Kidney (tissue), 14 donors: Measurements from ENCODE around the gene CAPZB. TPM values are rescaled to one million over a fixed set of nuclear protein-coding genes. Genes with fewer than 3 reads are reported as not detected.

ENCODE experiments used
- DNase-seq, 5 donors: peaks; one replicate each; pipeline ENCODE4 v3.0.0-alpha.2; 2013 to 2020
- FAIRE-seq: peaks from 2 replicates; lab custom pipeline; 2012; peaks lifted over from hg19 to GRCh38; lab: Jason Lieb, UNC
- H3K27ac ChIP-seq, 2 donors: one replicate each; pipeline ENCODE4 v1.7.0; 2013; ENCODE audit warnings: low read depth in 2 of 2, low read length in 2 of 2, inconsistent platforms in 1 of 2
- H3K27me3 ChIP-seq: one replicate; pipeline ENCODE4 v1.7.1; 2013; ENCODE audit warnings: low read length, inconsistent platforms; ENCODE audit not compliant: control insufficient read depth, insufficient read depth
- H3K36me3 ChIP-seq, 3 donors: one replicate each; pipeline versions ENCODE4 v1.7.0 to v1.7.1; 2013; ENCODE audit warnings: low read length in 3 of 3, control low read depth in 1 of 3, inconsistent platforms in 1 of 3; ENCODE audit not compliant: insufficient read depth in 3 of 3, control insufficient read depth in 2 of 3
- H3K4me1 ChIP-seq, 3 donors: one replicate each; pipeline versions ENCODE4 v1.7.0 to v1.7.1; 2013; ENCODE audit warnings: low read length in 3 of 3, inconsistent platforms in 1 of 3, low read depth in 1 of 3; ENCODE audit not compliant: control insufficient read depth in 2 of 3, insufficient read depth in 2 of 3
- H3K4me3 ChIP-seq, 3 donors: one replicate each; pipeline versions ENCODE4 v1.7.0 to v1.8.1; 2013; ENCODE audit warnings: low read length in 3 of 3, control low read depth in 1 of 3, inconsistent platforms in 1 of 3
- H3K9ac ChIP-seq, 3 donors: one replicate each; pipeline versions ENCODE4 v1.7.0 to v1.7.1; 2013; ENCODE audit warnings: low read length in 3 of 3, control low read depth in 1 of 3, inconsistent platforms in 1 of 3
- H3K9me3 ChIP-seq, 3 donors: one replicate each; pipeline versions ENCODE4 v1.7.0 to v1.7.1; 2013; ENCODE audit warnings: low read length in 3 of 3, control low read depth in 1 of 3, inconsistent platforms in 1 of 3; ENCODE audit not compliant: control insufficient read depth in 2 of 3, insufficient read depth in 1 of 3
- intact Hi-C: fragments of 100-400 bp; cut with DNase I; formaldehyde crosslinking; loops from one replicate; pipeline ENCODE4 v1.11.1; 2022
- polyA plus RNA-seq: library from polyadenylated mRNA; stranded (reverse); fragments of 350-450 nt; fragmentation: Illumina TruSeq; extraction: RNeasy Lipid Tissue Mini Kit (QIAGEN cat#74804); gene quantifications from one replicate; pipeline ENCODE4 v1.2.3, GENCODE V29; 2014; ENCODE audit warnings: low read depth, low replicate concordance; ENCODE audit not compliant: insufficient read depth
- total RNA-seq: library from RNA; stranded (reverse); fragmentation: NEBNext Ultra II Directional; extraction: Animal tissue kit (Norgen Biotek cat#: 25700); gene quantifications from one replicate; pipeline ENCODE4 v1.2.1, GENCODE V29; 2021
- TF ChIP-seq, protein P1 (sequence below): IDR thresholded peaks from 3 replicates; pipeline ENCODE4 v1.5.1; 2012; ENCODE audit warnings: mild to moderate bottlenecking, moderate library complexity, borderline replicate concordance; ENCODE audit not compliant: insufficient read depth; ENCODE audit errors: extremely low read depth
- donor health status: control.
- donor health status: control.
- donor health status: control.
- donor health status: control.
- donor health status: control.
- donor health status: DM: yes; HTN: yes; CAD: no.
- donor health status: Normal renal cell carcinoma (clear cell type).

Gene CAPZB
- total and polyA plus RNA-seq, 2 donors from 2014 or later: 253 to 265 TPM

DNA sequence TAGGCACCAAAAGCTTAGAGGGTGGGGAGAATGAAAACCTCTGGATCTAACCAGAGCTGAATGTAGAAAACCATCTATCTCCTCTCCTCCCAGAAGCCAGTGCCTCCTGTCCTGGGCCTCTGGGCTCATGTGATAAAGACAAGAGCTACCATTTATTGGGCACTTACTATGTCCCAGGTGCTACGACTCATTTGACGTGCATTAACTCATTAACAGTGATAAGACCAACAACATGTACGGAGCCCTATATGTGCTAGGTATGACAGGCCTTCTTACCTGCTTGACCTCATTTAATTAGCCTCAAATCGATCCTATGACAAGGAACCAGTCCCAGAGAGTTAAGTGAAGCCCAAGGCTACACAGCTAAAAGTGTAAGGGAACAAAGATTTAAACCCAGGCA is 19.7 kb downstream of the CAPZB start:
- intact Hi-C loops: no loop called here
- no peaks in the 10 kb centered on the region for H3K27me3 ChIP-seq
- H3K27ac ChIP-seq: peak overlapping the region; percentile 54 to 79
- TF ChIP-seq, protein P1, sequence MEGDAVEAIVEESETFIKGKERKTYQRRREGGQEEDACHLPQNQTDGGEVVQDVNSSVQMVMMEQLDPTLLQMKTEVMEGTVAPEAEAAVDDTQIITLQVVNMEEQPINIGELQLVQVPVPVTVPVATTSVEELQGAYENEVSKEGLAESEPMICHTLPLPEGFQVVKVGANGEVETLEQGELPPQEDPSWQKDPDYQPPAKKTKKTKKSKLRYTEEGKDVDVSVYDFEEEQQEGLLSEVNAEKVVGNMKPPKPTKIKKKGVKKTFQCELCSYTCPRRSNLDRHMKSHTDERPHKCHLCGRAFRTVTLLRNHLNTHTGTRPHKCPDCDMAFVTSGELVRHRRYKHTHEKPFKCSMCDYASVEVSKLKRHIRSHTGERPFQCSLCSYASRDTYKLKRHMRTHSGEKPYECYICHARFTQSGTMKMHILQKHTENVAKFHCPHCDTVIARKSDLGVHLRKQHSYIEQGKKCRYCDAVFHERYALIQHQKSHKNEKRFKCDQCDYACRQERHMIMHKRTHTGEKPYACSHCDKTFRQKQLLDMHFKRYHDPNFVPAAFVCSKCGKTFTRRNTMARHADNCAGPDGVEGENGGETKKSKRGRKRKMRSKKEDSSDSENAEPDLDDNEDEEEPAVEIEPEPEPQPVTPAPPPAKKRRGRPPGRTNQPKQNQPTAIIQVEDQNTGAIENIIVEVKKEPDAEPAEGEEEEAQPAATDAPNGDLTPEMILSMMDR: no peak
- no peak for DNase-seq
- H3K9ac ChIP-seq: no peak overlapping the region
- H3K4me3 ChIP-seq: no peak overlapping the region
- H3K4me1 ChIP-seq: peaks cover 0 to 54% (median 43%) of the 10 kb centered on the region in 3 donors
- no peaks in the 10 kb centered on the region for H3K36me3 ChIP-seq
- no peaks in the 10 kb centered on the region for H3K9me3 ChIP-seq
- FAIRE-seq: no peak

DNA sequence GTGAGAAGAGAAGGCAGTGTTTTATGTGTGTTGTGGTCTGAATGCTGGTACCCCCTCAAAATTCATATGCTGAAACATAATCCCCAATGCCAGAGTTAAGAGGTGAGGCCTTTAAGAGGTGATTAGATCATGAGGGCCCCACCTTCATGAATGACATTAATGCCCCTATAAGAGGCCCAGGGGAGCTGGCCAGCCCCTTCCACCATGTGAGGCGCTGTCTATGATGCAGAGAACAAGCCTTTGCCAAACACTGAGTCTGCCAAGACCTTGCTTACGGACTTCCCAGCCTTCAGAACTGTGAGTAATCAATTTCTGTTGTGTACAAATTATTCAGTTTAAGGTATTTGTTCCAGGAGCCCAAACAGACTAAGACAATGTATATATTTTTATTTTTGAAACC is 20.2 kb downstream of the CAPZB start:
- Histone ChIP-seq H3K4me3 (no peak overlapping the region), H3K27ac (peak overlapping the region in 1 of 2 donors; percentile 52), H3K9ac (no peak overlapping the region), H3K36me3 (no peaks in the 10 kb centered on the region), H3K9me3 (no peaks in the 10 kb centered on the region), H3K4me1 (peaks cover 0 to 53% (median 40%) of the 10 kb centered on the region in 3 donors), H3K27me3 (no peaks in the 10 kb centered on the region)
- intact Hi-C loops: no loop called here
- FAIRE-seq (no peak), DNase-seq (no peak)
- TF ChIP-seq, protein P1: no peak

DNA sequence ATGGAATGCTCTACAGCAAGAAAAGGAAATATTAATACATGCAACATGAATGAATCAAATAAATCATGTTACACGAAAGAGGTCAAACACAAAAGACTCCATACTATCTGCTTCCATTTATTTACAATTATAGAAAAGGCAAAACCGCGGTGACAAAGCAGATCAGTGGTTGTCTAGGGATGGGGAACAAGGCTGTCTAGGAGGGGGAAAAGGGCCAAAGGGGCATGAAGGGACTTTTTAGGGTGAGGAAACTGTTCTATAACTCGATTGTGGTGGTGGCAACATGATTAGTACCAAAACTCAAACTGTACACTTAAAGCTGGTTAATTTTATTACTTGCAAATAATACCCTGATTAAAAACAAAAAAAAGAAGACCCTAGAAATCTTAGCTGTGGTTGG is 20.6 kb downstream of the CAPZB start:
- FAIRE-seq (no peak), DNase-seq (no peak)
- Histone ChIP-seq H3K27me3 (no peaks in the 10 kb centered on the region), H3K4me1 (peaks cover 0 to 51% (median 38%) of the 10 kb centered on the region in 3 donors), H3K27ac (peak overlapping the region in 1 of 2 donors; percentile 52), H3K4me3 (no peak overlapping the region), H3K36me3 (no peaks in the 10 kb centered on the region), H3K9ac (no peak overlapping the region), H3K9me3 (no peaks in the 10 kb centered on the region)
- TF ChIP-seq, protein P1: no peak
- intact Hi-C loops: no loop called here

DNA sequence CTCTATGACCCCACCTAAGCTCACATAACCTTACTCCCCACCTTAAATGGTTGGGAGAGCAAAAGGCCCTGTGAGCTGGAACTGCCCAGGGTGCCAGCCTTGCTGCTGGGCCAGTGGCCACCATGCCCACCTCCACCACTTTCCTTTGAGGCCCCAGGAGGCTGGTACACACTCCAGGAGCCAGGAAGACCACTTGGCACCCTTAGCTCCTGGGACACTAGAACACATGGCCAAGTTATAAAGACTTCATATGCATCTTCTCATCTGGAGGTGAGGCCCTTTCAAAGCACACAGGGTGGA is 21.9 kb downstream of the CAPZB start:
- Histone ChIP-seq H3K4me3 (no peak overlapping the region), H3K4me1 (peaks cover 0 to 42% (median 35%) of the 10 kb centered on the region in 3 donors), H3K9me3 (no peaks in the 10 kb centered on the region), H3K36me3 (no peaks in the 10 kb centered on the region), H3K27ac (peak overlapping the region; percentile 48 to 63), H3K27me3 (no peaks in the 10 kb centered on the region), H3K9ac (no peak overlapping the region)
- FAIRE-seq (no peak), DNase-seq (no peak)
- intact Hi-C loops: no loop called here
- TF ChIP-seq, protein P1: no peak
